DMS153 treated with DMSO at 0.1 percent for 48 hours (cell line): ENCODE data around the gene HDAC5.
A peak's percentile ranks its signal among the peaks of the same experiment; 100 is the strongest.
"Not testable (repeated sequence)": the region's sequence is repeated elsewhere in the genome, so short reads cannot be mapped to it uniquely, and the experiment has no call there.

Experiments used
- DNase-seq: peaks from one replicate; lab custom pipeline; 2025; ENCODE audit not compliant: unreplicated experiment; lab: John Stamatoyannopoulos, UW

HDAC5 gene

DNA sequence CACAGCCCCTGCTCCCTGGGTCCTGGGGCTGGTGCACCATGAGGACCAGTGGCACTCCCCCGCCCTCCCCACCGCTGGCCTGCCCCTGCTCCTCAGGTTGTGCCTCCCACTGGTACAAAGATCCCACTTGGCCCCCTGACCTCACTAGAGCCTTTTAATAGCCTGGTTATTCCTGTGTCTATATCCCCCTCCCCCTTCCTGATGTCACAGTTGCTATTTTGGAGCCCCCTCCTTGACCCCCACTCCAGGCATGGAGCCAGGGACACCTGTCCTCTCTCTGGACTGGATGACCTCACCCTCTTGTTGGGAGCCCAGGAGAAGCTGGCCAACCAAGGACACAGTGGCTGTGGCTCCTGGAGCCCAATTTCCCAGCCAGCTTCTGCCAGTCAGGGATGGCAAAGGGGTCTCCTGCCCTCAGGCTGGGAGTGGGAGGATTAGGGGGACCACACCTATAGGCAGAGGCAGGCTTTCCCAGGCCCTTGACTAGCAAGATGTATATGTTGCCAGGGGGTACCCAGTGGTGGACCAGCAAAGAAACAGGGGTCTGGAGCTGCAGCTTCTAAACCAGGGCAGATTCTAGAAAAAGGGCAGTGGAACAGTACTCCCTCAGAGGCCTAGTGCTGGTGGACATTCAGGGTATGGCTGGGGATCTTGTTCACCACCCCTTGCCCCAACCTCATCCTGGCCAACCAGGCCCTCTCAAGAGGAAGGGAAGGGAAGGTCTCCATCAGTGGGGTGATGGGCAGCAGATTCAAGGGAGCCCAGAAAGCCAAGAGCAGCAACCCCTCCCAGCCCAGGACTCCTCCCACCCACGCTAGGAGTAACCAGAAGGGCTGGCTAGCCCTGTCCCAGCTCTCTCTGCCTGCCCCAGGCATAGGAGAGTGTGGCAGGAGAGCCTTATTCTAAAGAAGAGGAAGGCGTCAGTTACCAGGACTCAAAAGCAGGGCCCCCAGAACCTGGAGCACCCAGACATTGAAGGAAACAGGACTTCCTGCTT, 10.9 kb downstream of the HDAC5 start:
- DNase-seq: no peak

DNA sequence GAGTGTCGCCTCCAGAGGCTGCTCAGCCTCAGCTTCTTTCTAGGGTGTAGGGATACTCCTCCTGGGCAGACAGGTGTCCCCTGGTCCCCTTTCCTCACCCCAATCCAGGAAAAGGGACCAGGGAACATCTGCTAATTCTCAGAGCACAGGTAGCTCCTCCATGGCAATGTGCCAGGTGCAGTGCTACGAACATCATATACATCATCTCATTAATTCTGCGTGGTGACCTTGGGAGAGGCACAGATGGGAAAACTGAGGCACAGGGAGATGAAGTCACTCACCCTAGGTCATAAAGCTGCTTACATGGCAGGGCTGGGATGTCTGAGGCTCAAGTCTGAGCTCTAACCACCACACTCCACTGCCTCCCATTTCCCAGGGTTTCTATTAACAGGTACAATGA, 11.7 kb downstream of the HDAC5 start:
- DNase-seq: no peak

DNA sequence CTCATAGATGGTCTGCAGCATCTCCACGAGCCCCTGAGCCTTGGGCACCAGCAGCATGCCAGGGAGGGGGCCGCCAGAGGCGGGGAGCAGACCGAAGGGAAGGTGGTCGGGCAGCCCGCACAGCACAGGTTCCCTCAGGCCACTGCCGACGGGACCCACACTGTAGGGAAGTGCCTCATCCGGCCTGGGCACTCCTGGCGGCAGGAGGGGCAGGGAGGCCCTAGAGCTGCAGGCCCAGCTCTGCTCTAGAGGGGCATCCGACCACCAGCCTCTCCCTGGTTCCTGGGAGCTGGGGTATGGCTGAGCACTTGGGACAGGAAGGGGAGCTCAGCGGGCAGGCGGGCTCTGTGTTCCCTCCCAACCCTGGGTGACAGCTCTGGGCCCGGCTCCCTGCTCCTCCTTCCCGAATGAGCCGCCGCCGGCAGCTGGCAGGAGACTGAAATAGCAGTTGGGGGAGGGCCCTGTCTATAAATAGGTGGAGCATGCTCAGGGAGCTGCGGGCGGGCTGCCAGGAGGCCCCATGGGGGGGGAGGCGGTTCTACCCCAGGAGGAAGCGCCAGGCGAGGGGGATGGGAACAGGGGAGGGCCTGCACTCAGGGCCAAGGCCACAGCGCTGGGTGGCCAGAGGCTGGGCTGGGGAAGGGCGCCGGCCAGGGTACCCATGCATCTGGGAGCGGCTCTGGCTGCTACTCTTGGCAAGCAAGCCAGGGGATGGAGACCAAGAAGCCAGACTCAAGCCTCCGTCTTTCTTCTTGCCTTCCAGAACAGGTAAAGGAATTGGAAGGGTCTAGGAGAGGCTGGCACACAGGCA, 12.4 kb downstream of the HDAC5 start:
- DNase-seq: peak; percentile 95

DNA sequence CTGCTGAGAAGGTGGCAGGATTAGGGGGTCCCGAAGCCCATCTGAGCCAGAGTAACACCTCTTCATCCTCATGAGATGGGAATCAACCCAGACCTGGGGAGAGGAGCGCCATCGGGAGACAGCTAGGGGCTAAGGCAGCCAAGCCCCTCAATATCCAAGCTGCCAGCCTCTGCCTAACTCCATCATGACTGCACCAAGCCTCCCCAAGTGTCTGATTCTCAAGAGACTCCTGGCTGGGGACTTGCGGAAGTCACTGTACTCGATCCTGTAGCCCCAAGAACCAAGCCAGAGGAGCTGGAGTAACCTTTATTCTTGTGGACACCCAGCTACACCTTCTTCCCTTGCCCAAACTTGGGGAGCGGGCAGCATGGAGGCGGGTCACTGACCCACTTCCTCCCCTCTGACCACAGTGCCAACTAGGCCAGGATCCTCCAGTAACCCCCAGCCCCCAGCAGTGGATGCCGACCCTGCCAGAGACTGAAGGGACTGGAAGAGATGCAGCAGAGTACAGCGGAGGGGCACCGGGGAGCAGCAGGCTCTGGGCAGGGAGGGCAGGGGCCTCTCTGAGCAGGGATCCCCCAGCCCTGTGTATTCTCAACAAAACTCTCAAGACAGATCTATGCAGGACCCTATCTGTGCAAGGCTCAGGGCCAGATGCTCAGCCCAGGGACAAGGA, 13.3 kb downstream of the HDAC5 start:
- no peak for DNase-seq

DNA sequence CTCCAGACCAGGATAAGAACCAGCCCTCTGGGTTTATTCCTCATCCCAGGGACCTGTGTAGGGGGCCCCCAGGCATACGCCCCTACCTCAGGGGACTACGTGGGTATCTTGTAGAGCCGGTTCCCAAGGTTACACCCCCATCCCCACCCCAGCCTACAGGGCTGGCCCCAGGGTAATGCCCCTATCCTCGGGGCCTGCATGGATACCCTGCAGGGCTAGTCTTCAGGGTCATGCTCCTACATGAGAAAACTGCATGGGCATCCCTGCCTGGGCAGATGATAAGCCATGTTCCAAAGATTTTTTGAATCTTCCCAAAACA, 14.2 kb downstream of the HDAC5 start:
- no peak for DNase-seq

DNA sequence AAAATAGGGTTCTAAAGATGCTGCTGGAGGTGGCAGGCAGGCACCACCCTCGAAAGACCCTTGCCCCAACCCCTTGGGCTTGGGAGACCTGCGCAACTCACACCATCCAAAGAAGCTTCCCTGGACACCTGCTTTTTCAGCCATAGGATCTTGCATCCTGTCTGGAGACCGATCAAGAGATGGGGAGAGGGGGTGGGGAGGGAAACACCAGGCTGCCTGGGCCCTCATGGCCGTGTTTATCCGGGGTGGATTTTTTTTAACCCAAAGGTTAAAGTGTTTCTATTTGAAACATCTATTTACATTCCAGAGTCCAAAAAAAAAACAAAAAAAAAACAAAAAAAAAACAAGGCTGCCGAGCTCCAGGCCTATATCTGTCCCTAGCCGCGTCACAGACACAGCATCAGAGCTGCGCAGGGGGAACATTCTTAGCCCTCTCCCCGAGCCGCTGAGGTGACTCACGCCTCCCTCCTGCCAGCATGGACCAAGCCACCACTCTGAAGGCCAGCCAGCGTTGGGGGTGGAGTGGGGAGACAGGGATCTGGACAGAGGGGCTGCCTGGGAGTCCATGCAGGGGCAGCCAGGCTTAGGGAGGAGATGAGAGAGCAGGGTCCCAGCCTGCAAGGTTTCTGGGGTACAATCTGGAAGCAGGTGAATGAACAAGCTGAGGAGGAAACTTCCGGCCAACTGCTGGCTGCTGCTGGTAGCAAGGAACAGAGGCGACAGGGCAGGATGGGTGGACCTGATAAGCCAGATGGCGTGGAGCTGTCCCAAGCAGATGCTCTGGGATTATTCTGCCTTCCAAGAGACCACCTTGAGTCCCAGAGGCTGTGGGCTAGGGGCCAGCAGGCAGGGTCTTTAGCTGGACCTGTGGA, 14.8 kb downstream of the HDAC5 start:
- DNase-seq: no peak

DNA sequence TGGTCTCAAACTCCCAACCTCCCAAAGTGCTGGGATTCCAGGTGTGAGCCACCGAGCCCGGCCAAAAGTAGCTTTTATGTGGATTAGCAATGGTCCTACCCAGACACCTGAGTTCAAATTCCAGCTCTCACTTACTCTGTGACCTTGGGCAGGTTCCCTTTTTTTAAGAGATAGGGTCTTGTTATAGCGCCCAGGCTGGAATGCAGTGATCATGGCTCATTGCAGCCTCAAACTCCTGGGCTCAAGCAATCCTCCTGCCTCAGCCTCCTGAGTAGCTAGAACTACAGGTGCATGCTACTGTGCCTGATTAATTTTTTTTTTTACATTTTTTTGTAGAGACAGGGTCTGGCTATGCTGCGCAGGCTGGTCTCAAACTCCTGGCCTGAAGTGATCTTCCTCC, 16.6 kb downstream of the HDAC5 start:
- no peak for DNase-seq

DNA sequence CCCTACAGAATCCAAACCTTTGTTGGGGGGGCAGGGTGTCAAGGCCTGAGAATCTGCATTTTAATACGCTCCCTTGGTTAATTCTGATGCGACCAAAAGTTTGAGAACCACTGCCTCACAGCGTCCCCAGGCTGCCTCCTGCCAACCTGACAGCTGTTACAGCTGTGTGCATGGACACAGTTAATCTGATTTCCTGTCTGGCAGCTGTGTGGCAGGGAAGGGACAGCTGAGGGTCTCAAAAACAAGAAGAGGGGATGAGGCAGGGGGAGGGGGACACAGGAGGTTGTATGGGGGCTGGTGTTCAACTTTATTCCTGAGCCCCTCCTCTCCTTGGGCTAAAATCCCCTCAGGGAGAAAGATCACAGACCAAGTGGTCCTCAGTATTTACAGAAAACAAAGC, 17.5 kb downstream of the HDAC5 start:
- DNase-seq: no peak

DNA sequence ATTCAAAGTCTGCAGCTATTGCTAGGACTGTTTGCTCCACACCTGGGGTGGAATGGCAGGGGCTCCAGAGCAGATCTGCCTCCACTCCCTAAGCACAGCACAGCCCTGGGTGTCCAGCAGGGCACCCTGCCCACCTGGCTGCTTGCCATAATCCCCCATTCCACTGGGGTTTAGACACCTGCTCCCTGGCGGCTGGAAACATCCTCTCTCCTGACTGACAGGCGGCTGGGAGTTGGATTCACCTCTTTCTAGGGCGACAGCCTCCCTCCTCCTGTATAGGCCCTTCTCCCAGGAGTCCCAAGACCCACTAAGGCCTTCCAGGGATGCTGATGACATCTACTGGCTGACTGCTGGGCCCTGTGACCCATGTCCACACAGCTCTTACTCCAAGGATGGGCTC, 18.0 kb downstream of the HDAC5 start:
- DNase-seq: no peak

DNA sequence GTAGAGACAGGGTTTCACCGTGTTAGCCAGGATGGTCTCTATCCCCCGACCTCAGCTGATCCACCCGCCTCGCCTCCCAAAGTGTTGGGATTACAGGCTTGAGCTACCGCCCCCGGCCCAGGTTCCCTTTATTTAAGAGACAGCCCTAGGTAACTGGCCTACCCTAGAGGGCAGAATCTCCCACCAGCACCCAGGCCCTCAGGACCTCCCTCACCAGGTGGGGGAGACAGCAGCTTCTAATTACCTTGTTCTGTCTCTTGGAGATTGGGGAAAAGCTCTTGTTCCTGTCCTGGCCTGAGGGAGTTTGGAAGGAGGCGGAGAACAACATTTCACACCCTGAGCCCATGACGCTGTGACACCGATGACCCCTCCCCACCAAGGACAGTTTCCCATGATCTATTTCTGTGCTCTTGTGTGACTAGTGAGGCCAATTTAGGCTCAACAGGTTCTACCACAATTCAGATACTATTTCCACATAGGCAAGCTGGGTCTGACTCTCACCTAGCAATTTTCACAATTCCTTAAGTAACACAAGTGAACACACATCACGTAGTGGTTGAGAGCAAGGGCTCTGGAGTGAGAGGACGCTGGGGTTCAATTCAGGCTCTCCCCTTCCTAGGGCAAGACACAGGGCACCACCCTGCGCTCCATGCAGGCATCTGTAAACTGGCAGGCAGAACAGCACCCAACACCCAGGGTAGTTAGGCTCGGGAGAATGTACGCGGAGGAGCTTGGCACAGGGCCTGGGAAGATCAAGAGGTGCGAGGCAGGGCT, 20.4 kb downstream of the HDAC5 start:
- no peak for DNase-seq

DNA sequence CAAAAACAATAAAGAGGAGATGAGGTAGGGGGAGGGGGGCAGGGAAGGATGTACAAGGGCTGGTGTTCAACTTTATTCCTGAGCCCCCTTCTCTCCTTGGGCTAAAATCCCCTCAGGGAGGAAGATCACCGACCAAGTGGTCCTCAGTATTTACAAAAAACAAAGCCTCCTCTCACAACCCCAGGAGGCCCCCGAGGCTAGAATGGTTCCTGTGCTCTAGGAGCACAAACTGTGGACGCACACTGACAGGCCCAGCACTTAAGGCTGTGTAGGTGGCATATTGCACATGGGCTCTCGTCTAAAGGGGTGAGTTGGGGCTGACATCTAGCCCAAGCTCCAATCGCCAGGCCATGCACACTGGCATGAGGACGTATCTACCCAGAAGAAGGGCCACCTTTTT, 21.6 kb downstream of the HDAC5 start:
- DNase-seq: not testable (repeated sequence)

DNA sequence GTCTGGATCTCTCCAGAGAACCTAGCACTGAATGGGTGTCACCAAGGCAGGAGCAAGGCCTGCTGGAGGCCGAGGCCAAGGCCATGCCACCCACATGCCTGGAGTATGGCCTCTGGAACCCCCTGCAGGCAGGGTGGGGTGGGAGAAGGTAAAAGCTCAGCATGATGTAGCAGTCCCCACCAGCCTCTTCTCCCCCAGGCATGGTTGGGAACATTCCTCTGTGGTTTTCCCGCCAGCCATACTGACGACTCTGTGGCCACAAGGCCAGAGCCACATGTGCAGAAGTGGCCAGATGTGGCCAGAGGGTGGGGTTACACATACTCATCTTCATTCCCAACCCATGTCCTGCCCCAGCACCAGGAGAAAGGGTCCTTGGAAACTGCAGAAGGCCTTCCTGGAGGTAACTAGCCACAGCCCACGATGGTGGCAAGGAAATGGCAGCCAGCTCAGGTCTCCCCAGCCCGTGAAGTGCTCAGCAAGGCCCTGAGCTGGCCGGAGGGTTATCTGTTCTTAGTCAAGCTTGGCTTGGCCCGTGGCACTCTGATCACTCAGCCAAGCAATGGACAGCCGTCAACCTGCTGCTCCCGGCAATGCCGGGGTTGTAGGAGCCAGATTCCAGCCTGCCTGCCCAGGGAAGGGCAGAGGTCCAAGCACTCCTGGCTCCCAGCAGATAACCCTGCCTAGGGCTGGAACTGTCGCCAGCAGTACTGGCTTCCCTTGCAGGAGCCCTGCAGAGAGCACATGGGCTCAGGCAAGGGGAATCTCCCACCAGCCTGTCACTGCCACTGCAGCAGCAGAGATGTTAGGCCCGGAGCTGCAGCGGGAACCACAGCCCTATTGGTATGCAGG, 26.1 kb downstream of the HDAC5 start:
- no peak for DNase-seq

DNA sequence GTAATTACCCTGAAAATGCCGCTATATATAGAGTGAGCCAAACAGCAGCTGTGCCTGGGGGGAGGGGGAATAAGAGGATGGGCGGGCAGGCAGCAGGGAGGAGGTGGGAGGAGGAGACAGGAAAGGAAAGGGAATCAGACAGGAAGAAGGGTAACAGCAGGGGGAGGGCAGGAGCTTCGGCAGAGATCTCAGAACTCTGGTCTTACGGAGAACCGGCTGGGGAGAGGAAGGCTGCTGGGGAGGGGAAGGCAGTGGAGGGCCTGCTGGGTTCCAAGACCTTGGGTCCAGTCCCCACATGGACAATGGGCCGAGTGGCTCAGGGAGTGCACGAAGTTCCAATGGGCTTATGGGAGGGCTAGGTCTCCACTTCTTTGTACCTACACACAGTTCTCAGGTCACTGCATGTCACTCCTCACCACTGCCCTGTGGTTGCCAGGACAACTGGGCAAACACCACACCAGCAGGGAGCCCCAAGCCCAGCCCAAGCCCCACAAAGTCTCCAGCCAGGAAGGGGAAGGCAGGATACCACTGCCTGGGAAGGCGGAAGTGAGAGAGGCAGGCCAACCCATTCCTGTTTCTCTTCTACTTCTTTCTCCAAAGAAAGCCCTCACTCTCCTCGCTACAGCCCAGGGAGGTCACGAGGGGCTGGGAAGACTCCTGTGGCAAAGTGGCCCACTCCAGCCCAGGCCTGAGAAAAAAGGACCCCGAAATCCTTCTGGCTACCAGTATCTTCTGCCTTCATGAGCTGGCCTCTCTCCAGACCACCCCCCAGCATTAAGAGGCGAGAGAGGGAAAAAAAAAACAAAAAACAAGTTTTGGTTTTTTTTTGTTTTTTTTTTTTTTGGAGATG, 27.6 kb downstream of the HDAC5 start:
- DNase-seq: peak; percentile 79

DNA sequence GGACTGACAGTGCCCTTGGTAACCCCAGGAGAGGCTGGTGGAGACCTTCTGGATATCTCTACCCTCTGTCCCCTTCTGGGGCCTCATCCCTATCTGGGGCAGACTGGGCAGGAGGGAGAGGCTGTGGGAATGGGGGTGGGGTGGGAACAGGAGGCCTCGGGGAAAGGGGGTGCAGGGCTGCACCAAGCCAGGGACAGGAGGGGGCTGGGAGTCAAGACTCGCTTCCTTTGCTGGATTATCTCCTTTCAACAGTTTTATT, 28.1 kb downstream of the HDAC5 start:
- DNase-seq: no peak

DNA sequence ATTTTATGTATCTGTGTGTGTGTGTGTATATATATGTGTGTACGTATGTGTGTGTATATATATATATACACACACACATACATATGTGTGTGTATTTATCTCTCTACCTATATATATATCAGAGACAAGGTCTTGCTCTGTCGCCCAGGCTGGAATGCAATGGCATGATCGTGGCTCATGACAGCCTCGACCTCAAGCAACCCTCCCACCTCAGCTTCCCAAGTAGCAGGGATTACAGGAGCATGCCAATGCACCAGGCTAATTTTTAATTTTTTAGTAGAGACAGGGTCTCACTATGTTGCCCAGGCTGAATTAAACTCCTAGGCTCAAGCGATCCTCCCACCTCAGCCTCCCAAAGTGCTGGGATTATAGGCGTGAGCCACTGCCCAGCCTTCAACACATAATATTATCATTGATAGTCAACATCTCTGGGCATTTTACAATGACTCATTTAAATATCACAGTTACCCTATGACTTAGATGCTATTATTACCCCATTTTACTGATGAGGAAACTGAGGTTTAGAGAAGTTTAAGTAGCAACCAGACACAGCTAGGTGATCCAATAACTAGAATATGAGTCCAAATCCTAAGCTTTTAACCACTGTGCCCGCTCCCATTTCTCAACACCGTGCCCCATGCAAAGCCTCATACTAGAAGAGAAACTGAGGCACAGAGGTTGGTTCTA, 28.6 kb downstream of the HDAC5 start:
- DNase-seq: no peak

DNA sequence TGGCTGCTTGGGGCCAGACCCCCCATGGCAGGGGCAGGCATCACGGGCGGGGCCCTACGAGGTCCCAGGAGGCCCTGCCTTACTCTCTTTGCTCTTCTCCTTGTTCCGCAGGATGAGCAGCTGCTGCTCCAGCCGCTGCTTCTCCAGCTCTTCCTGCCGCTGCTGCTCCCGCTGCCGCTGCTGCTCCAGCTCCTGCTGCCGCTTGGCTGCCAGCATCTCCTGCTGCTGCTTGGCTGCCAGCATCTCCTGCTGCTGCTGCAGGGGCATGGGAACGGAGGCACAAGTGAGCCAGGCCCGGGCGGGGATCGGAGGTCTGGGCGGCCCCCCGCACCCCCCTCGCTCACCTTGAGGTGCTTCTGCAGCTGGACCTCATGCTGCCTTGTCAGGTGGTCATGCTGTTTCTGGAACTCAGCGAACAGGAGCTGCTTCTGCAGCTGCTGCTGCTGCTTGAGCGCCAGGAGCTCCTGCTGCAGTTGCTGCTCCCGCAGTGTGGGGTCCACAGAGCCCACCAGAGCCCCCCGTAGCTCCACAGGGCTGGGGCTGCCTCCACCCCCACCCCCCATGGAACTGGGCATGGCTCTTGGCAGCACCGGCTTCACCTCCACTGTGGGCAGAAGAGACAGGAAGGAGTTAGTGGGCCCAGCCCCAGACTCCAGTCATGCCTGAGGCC, 30.1 kb downstream of the HDAC5 start:
- DNase-seq: no peak

DNA sequence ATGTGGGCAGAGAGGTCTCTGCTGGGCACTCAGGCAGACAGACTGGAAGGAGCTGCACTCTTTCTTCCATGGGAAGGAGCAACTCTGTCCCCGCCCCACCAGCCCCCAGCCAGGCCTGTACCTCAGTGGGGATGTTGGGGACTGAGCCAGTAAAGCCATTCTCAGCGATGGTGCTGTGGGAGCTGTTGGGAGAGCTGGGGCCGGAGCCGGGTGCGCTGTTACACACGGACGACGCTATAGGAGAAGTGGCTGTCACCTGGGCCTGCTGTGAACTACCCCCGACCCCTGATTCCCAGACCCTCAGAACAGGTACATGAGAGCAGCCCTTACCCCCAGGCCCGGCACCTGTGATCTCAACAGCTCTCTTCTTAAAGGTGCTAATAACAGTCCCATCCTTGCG, 31.4 kb downstream of the HDAC5 start:
- DNase-seq: no peak
